Smooth muscle cell (in vitro differentiated cells): ENCODE results near the gene COX6A1. TPM values are rescaled to one million over a fixed set of nuclear protein-coding genes. Genes with fewer than 3 reads are reported as not detected.
"Not testable (repeated sequence)": the region's sequence is repeated elsewhere in the genome, so short reads cannot be mapped to it uniquely, and the experiment has no call there.

Experiments
- DNase-seq: peaks from one replicate; lab custom pipeline; 2025; ENCODE audit not compliant: unreplicated experiment; lab: John Stamatoyannopoulos, UW
- H2AFZ ChIP-seq: fragments of 200-600 bp; sonication (generic); 2 replicates; pipeline ENCODE4 v1.6.0; 2016; ENCODE audit warnings: antibody characterized with exemption, low read depth, mild to moderate bottlenecking
- H3F3A ChIP-seq: fragments of 200-600 bp; sonication (generic); 2 replicates; pipeline ENCODE4 v1.6.0; 2017; ENCODE audit warnings: antibody characterized with exemption, low read depth
- H3K27ac ChIP-seq: fragments of 200-600 bp; sonication (generic); 2 replicates; pipeline ENCODE4 v1.5.1; 2016; ENCODE audit warnings: low read depth, mild to moderate bottlenecking
- H3K27me3 ChIP-seq: fragments of 200-600 bp; sonication (generic); 2 replicates; pipeline ENCODE4 v1.6.1; 2016; ENCODE audit warnings: low read depth, mild to moderate bottlenecking
- H3K36me3 ChIP-seq: fragments of 200-600 bp; sonication (generic); 2 replicates; pipeline ENCODE4 v1.5.1; 2016; ENCODE audit warnings: low read depth
- H3K4me1 ChIP-seq: fragments of 200-600 bp; sonication (generic); 2 replicates; pipeline ENCODE4 v1.5.1; 2016; ENCODE audit warnings: low read depth
- H3K4me2 ChIP-seq: fragments of 200-600 bp; sonication (generic); 2 replicates; pipeline ENCODE4 v1.6.0; 2016; ENCODE audit warnings: mild to moderate bottlenecking
- H3K4me3 ChIP-seq: fragments of 200-600 bp; sonication (generic); 2 replicates; pipeline ENCODE4 v1.5.1; 2016; ENCODE audit warnings: mild to moderate bottlenecking
- H3K79me2 ChIP-seq: fragments of 200-600 bp; sonication (generic); 2 replicates; pipeline ENCODE4 v1.6.0; 2016; ENCODE audit warnings: low read depth, mild to moderate bottlenecking
- H3K9ac ChIP-seq: fragments of 200-600 bp; sonication (generic); 2 replicates; pipeline ENCODE4 v1.6.0; 2016; ENCODE audit warnings: low read depth
- H3K9me3 ChIP-seq: fragments of 200-600 bp; sonication (generic); replicated peaks from 2 replicates; pipeline ENCODE4 v1.5.1; 2016; ENCODE audit warnings: low read depth
- H4K20me1 ChIP-seq: fragments of 200-600 bp; sonication (generic); 2 replicates; pipeline ENCODE4 v1.6.0; 2016; ENCODE audit warnings: low read depth
- WGBS: methylation state at CpG from one replicate; pipeline ENCODE4 v1.1.7; 2016; ENCODE audit warnings: low lambda C conversion rate; 5-methylcytosine and 5-hydroxymethylcytosine counted together
- polyA plus RNA-seq: library from polyadenylated mRNA; unstranded; fragments of >200 nt; fragmentation: Nextera tagmentation; extraction: Ambion mirVana; gene quantifications from 2 replicates; pipeline ENCODE4 v1.2.1, GENCODE V29; 2016
- total RNA-seq: library from RNA; depleted of rRNA; stranded (reverse); fragments of >200 nt; gene quantifications from 2 replicates; pipeline ENCODE4 v1.2.3, GENCODE V29; 2014
- TF ChIP-seq, protein P1 (sequence below): fragments of 200-600 bp; sonication (generic); IDR thresholded peaks from 2 replicates; pipeline ENCODE4 v1.5.1; 2017; ENCODE audit warnings: borderline replicate concordance, mild to moderate bottlenecking, antibody characterized with exemption; ENCODE audit not compliant: insufficient read depth, poor library complexity, severe bottlenecking

COX6A1 gene
- total and polyA plus RNA-seq, 2 experiments from 2014 or later = 788 to 949 TPM

DNA sequence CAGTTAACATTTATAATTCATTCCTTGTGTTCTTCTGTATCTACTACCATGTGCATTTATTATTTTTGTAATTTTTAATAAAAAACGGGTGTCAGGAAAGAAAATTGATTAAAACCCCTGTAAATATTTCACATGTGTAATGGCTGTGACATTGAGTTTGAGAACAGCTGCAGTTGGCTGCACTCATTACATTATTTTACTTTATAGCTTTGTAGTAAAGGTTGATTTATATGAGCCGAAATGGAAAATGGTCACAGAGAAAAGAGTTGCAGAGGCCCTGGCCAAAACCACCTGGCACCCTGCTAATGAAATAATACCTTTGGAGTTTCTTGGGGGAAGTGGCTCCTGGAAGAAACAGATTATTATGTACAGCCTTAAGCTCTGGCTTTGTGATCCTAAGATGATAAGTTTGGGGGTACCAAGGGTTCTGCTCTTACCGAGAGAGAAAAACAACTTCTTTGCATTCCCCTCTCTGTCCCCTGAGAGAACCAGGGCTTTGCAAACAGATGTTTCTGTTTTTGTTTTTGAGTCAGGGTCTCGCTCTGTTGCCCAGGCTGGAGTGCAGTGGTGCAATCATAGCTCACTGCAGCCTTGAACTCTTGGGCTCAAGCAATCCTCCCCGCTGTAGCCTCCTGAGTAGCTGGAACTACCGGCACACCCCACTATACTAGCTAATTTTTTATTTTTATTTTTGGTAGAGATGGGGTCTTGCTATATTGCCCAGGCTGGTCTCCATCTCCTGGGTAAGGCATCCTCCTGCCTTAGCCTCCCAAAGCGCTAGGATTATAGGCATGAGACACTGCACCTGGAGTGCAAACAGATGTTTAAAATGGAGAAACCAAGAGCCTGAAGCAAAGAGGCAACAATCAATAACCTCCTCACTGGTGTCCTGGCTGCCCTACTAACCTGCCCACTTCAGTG is 48.3 kb downstream of the COX6A1 start:
- peaks cover 3% of the 10 kb centered on the region for H3K79me2 ChIP-seq
- TF ChIP-seq, protein P1, sequence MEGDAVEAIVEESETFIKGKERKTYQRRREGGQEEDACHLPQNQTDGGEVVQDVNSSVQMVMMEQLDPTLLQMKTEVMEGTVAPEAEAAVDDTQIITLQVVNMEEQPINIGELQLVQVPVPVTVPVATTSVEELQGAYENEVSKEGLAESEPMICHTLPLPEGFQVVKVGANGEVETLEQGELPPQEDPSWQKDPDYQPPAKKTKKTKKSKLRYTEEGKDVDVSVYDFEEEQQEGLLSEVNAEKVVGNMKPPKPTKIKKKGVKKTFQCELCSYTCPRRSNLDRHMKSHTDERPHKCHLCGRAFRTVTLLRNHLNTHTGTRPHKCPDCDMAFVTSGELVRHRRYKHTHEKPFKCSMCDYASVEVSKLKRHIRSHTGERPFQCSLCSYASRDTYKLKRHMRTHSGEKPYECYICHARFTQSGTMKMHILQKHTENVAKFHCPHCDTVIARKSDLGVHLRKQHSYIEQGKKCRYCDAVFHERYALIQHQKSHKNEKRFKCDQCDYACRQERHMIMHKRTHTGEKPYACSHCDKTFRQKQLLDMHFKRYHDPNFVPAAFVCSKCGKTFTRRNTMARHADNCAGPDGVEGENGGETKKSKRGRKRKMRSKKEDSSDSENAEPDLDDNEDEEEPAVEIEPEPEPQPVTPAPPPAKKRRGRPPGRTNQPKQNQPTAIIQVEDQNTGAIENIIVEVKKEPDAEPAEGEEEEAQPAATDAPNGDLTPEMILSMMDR = no peak
- H3K27ac ChIP-seq = no peak overlapping the region
- H3K4me3 ChIP-seq = no peak overlapping the region
- H3K4me1 ChIP-seq = no peaks in the 10 kb centered on the region
- no peaks in the 10 kb centered on the region for H3K9me3 ChIP-seq
- H3K27me3 ChIP-seq = no peaks in the 10 kb centered on the region
- H3K9ac ChIP-seq = no peak overlapping the region
- no peak overlapping the region for H3K4me2 ChIP-seq
- H3K36me3 ChIP-seq = no peaks in the 10 kb centered on the region
- no peaks in the 10 kb centered on the region for H3F3A ChIP-seq
- no peak for DNase-seq
- WGBS = 96% methylated on average over 7 of the region's 7 CpGs
- no peaks in the 10 kb centered on the region for H4K20me1 ChIP-seq
- no peak overlapping the region for H2AFZ ChIP-seq

DNA sequence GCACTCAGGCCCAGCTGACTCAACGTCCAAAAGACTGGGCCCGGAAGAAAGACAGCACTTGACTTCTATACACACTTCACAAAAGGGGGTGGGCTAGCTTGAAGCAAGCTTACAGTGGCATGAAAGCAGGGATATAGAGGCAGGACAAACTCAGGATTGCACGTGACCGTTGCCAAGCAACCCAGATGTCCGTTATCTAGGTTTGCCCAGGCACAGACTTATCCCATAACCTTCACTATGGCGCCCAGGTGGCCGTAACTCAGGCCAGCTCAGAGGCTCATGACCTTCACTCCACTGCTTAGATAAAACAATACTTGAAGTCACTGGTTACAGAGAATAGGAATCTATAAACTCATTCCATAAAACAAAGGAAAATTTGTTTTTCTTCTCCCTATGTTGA is 49.6 kb downstream of the COX6A1 start:
- not testable (repeated sequence) for H3K79me2 ChIP-seq, H3K9me3 ChIP-seq, H3K27ac ChIP-seq, H3F3A ChIP-seq, H3K9ac ChIP-seq, H3K27me3 ChIP-seq, H3K36me3 ChIP-seq, H3K4me3 ChIP-seq, H4K20me1 ChIP-seq, DNase-seq, H2AFZ ChIP-seq, H3K4me2 ChIP-seq, H3K4me1 ChIP-seq
- WGBS = 86% methylated on average over 7 of the region's 7 CpGs

DNA sequence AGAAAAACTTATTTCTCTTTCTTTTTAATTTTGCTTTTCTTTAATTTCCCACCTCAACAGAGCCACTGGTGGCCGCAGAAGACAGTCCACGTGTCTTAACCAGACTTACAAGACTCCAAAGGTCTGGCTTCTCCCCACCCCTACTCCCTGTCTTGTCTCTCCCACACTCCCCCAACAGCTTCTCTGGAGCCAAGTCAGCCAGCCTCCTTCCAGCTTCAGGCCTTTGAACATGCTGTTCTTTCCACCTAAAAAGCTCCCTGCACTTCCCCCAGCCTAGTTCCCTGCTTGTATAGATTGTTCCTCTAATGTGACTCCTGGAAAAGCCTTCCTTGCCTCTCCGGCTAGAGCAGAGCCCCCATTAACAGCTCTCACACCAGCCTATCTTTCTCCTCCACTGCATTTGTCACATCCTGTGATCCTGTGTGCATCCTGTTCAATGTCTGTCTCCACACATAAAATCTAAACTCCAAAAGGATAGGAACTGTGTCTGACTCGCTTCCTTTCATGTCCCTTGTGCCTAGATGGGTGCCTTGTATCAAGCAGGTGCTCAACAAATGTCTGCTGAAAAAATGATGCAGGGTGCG is 50.2 kb downstream of the COX6A1 start:
- Histone ChIP-seq H4K20me1 (no peaks in the 10 kb centered on the region), H3K27ac (peak overlapping the region; percentile 7), H3K4me1 (no peaks in the 10 kb centered on the region), H3K4me2 (no peak overlapping the region), H3F3A (no peaks in the 10 kb centered on the region), H2AFZ (no peak overlapping the region), H3K4me3 (no peak overlapping the region), H3K79me2 (peaks cover 3% of the 10 kb centered on the region), H3K36me3 (no peaks in the 10 kb centered on the region), H3K9ac (no peak overlapping the region), H3K27me3 (no peaks in the 10 kb centered on the region), H3K9me3 (no peaks in the 10 kb centered on the region)
- WGBS = 72% methylated on average over 5 of the region's 5 CpGs
- TF ChIP-seq, protein P1 = no peak
- DNase-seq = no peak

DNA sequence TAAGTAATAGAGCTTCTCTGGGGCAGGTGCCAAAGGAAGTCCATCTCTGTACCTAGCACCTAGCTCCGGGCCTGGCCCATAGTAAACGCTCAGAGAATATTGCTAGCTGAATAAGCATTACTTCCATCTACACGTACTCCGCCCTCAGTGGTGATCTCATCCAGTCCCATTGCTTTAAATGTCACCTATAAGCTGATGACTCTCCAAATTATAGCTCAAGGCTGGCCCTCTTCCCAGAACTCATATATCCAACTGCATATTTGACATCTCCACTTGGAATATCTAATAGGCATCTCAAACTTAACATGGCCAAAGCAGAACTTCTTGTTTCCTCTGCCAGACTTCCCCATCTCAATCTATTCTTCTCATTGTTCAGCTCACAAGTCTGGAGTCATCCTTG is 51.1 kb downstream of the COX6A1 start:
- 93% methylated on average over 4 of the region's 4 CpGs for WGBS
- TF ChIP-seq, protein P1 = no peak
- no peaks in the 10 kb centered on the region for H3F3A ChIP-seq

More for the DNA sequence above, 51.1 kb downstream of the COX6A1 start:
- no peaks in the 10 kb centered on the region for H3K27me3 ChIP-seq
- no peak overlapping the region for H3K4me3 ChIP-seq
- H2AFZ ChIP-seq = no peak overlapping the region
- no peak overlapping the region for H3K9ac ChIP-seq
- H4K20me1 ChIP-seq = no peaks in the 10 kb centered on the region
- no peaks in the 10 kb centered on the region for H3K4me1 ChIP-seq
- no peak for DNase-seq
- no peaks in the 10 kb centered on the region for H3K9me3 ChIP-seq
- H3K36me3 ChIP-seq = no peaks in the 10 kb centered on the region
- peaks cover 3% of the 10 kb centered on the region for H3K79me2 ChIP-seq
- H3K27ac ChIP-seq = no peak overlapping the region
- H3K4me2 ChIP-seq = no peak overlapping the region
